Measurements from ENCODE around the gene DNAJC12. TPM values are rescaled to one million over a fixed set of nuclear protein-coding genes. Genes with fewer than 3 reads are reported as not detected.

DNAJC12 gene
- 10 to 100 TPM in 1 of 2 donors, 1 to 10 TPM in 1; 8.2 to 26.2 TPM for total RNA-seq

- DNase-seq (peak in 2 of 4 donors; percentile 28 to 53), ATAC-seq (peak; percentile 97)
- Histone ChIP-seq H3K9me3 (no peaks in the 10 kb centered on the region), H3K27ac (peak within 1 kb of the TSS in 3 of 4 donors; percentile 31 to 77 (median 62)), H3K36me3 (replicated peaks in 1 of 2; ENCODE audit: insufficient read depth in 1 of 2, low read depth in 2 of 2) (no peaks in the 10 kb centered on the region), H3K4me3 (peak within 1 kb of the TSS; percentile 21 to 33), H3K4me1 (no peaks in the 10 kb centered on the region), H3K27me3 (no peaks in the 10 kb centered on the region)
- no peak for TF ChIP-seq CTCF (IDR thresholded peaks at IDR 0.05)
- TF ChIP-seq POLR2A (IDR thresholded peaks at IDR 0.05): peak; percentile 15 to 79 (median 77)
- intact Hi-C loops (cut with DNase I): no loop called here
- WGBS, 2 donors: 4 to 11% methylated on average over 5 of the region's 5 CpGs
These were observed at the start of gene DNAJC12 for GRCh38 chr10:67837541-67838314. DNAJC12 (minus strand) TSS chr10:67838188; CDS start chr10:67838011, 177 bp downstream.

- peak; percentile 83 to 91 (median 85) for DNase-seq
- intact Hi-C loops (cut with DNase I): no loop called here
- H3K36me3 ChIP-seq (replicated peaks in 1 of 2; ENCODE audit: insufficient read depth in 1 of 2, low read depth in 2 of 2): no peaks in the 10 kb centered on the region
- no peaks in the 10 kb centered on the region for H3K9me3 ChIP-seq
- no peaks in the 10 kb centered on the region for H3K27me3 ChIP-seq
- ATAC-seq: peak; percentile 80
- H3K27ac ChIP-seq: peak overlapping the region; percentile 91 to 97 (median 93)
- peaks cover 30% of the 10 kb centered on the region for H3K4me1 ChIP-seq
- WGBS, 2 donors: 0 to 1% methylated on average over 21 to 59 of the region's 73 CpGs
- H3K4me3 ChIP-seq: peak overlapping the region; percentile 40 to 89
- TF ChIP-seq POLR2A (IDR thresholded peaks at IDR 0.05): peak in 1 of 3 donors; percentile 4
- TF ChIP-seq CTCF (IDR thresholded peaks at IDR 0.05): peak in 2 of 7 experiments; percentile 6 to 22
These were observed 47.1 kb upstream of the DNAJC12 start for GRCh38 chr10:67884842-67885670.

GRCh38 chr10:67884313-67884841, 46.4 kb upstream of the DNAJC12 start, which contains the start of gene SIRT1:
SIRT1 (plus strand) TSS chr10:67884656; CDS start chr10:67884722, 66 bp downstream.
- WGBS, 2 donors: 0 to 1% methylated on average over 13 to 62 of the region's 62 CpGs
- H3K4me3 ChIP-seq: peak within 1 kb of the TSS; percentile 40 to 89
- intact Hi-C loops (cut with DNase I): no loop called here
- TF ChIP-seq POLR2A (IDR thresholded peaks at IDR 0.05): peak; percentile 93 to 96 (median 94)
- TF ChIP-seq CTCF (IDR thresholded peaks at IDR 0.05): peak in 1 of 7 experiments; percentile 7
- H3K4me1 ChIP-seq: peaks cover 23% of the 10 kb centered on the region
- peak; percentile 96 to 97 (median 97) for DNase-seq
- peak within 1 kb of the TSS; percentile 91 to 97 (median 93) for H3K27ac ChIP-seq
- no peaks in the 10 kb centered on the region for H3K36me3 ChIP-seq (replicated peaks in 1 of 2; ENCODE audit: insufficient read depth in 1 of 2, low read depth in 2 of 2)
- no peaks in the 10 kb centered on the region for H3K27me3 ChIP-seq
- no peaks in the 10 kb centered on the region for H3K9me3 ChIP-seq
- peak; percentile 88 for ATAC-seq

GRCh38 chr10:67883710-67884312, 45.8 kb upstream of the DNAJC12 start:
- DNase-seq (peak in 3 of 4 donors; percentile 12 to 34 (median 13)), ATAC-seq (peak; percentile 41)
- H3K4me3 ChIP-seq: peak overlapping the region; percentile 8 to 33
- H3K27me3 ChIP-seq: no peaks in the 10 kb centered on the region
- TF ChIP-seq POLR2A (IDR thresholded peaks at IDR 0.05): no peak
- no peak for TF ChIP-seq CTCF (IDR thresholded peaks at IDR 0.05)
- H3K4me1 ChIP-seq: peaks cover 21% of the 10 kb centered on the region
- no peaks in the 10 kb centered on the region for H3K36me3 ChIP-seq (replicated peaks in 1 of 2; ENCODE audit: insufficient read depth in 1 of 2, low read depth in 2 of 2)
- 12 to 15% methylated on average over 13 of the region's 13 CpGs for WGBS, 2 donors
- H3K27ac ChIP-seq: peak overlapping the region; percentile 91 to 97 (median 93)
- H3K9me3 ChIP-seq: no peaks in the 10 kb centered on the region
- intact Hi-C loops (cut with DNase I): no loop called here
